WI38 (cell line): ENCODE data around the gene B4GAT1.

ENCODE experiments used
- H3K4me3 ChIP-seq: 2 replicates; pipeline ENCODE4 v1.5.1; 2011; ENCODE audit warnings: low read depth, mild to moderate bottlenecking, control low read depth, low read length
- TF ChIP-seq, protein P1 (sequence below): IDR thresholded peaks from 2 replicates; pipeline ENCODE4 v1.5.1; 2012; ENCODE audit warnings: low read depth, mild to moderate bottlenecking, control low read depth, low read length

Gene B4GAT1

DNA sequence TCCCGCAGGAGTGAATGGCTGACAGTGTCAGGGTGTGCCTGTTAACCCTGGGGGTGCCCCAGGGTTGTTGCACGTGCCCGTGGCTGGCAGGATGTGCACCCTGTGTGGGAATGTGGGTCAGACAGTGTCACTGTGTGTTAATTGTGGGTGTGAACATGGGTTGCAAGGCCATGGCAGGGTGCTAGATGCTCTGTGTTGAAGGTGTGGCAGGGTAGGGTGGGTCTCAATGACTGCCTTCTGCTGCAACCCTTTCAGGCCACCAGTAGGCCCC, 19.5 kb downstream of the B4GAT1 start:
- TF ChIP-seq, protein P1, sequence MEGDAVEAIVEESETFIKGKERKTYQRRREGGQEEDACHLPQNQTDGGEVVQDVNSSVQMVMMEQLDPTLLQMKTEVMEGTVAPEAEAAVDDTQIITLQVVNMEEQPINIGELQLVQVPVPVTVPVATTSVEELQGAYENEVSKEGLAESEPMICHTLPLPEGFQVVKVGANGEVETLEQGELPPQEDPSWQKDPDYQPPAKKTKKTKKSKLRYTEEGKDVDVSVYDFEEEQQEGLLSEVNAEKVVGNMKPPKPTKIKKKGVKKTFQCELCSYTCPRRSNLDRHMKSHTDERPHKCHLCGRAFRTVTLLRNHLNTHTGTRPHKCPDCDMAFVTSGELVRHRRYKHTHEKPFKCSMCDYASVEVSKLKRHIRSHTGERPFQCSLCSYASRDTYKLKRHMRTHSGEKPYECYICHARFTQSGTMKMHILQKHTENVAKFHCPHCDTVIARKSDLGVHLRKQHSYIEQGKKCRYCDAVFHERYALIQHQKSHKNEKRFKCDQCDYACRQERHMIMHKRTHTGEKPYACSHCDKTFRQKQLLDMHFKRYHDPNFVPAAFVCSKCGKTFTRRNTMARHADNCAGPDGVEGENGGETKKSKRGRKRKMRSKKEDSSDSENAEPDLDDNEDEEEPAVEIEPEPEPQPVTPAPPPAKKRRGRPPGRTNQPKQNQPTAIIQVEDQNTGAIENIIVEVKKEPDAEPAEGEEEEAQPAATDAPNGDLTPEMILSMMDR: no peak
- H3K4me3 ChIP-seq: no peak overlapping the region

DNA sequence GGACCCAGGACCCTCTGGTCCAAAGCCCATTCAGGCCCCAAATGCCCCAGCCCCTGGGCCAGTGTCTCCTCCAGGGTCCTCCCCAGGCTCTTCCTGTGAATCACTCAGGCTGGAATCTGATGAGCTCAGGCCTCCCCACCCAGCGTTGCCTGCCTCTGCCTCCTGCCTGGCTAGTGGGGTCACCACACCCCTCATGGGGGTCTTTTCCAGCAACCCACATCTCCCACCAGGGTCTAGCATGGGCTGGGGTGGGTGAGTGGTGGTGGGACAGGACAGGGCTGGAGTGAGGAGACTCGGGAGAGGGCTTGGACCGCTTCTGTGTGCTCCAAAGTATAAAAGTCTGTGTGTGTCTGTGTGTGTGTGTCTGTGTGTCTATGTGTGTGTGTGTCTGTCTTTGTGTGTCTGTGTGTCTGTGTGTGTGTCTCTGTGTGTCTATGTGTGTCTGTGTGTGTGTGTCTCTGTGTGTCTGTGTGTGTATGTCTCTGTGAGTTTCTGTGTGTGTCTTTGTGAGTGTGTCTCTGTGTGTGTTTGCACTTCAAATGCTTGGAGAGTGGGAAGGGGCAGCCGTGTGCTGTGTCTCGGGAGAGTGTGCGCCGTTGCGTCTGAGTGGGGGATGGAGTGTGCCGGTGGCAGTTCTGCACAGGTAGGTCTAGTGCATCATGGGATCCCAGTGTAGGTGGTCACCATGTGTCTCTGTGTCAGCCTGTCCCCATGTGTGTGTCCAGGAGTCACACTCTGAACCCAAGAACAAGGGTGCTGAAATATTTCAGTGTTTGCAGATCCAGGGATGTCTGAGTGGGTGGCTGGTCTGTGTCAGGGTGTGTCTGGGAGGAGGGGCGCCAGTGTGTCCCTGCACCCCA, 20.0 kb downstream of the B4GAT1 start:
- H3K4me3 ChIP-seq: no peak overlapping the region
- TF ChIP-seq, protein P1: 0 out of 2 replicates have a peak, but pooled peaks have one; percentile 9

DNA sequence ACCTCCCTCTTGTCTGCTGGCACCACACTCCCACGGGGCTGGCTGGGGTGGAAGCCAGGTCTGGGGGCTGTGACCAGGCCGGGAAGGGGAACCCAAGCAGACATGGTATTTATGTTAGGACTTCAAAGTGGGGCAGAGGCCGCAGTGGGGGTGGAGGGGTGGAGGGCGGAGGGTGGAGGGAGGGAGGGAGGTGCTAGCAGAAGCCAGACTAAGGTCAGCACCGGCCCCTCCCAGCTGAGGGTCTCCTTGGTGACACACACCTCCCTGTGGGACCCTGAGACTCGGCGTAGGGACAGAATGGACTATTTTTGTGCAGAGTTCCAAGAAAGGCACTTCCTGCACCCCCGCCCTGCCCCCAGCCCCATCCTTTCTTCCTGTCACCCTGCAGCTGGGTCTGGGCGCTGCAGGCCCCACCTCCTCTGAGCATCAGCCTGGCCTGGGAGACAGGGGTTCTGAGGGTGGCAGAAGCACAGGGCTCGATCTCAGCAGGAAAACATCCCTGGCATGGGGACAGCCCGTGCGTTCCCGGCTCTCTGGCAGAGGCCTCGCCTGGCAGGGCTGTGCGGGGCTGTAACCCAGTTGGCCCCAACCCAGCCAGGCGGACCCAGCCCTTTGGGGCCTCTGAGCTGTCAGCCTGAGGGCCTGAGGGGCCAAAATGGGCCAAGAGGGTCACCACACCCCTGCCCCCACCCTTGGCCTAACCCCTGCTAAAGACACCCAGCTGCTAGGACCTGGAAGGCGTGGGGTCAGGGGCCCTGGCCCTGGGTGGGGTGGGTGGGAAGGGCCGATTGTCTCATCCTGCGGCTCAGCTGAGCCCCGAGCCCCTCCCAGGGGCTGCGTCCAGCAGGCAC, 20.9 kb downstream of the B4GAT1 start:
- H3K4me3 ChIP-seq: no peak overlapping the region
- TF ChIP-seq, protein P1: no peak

DNA sequence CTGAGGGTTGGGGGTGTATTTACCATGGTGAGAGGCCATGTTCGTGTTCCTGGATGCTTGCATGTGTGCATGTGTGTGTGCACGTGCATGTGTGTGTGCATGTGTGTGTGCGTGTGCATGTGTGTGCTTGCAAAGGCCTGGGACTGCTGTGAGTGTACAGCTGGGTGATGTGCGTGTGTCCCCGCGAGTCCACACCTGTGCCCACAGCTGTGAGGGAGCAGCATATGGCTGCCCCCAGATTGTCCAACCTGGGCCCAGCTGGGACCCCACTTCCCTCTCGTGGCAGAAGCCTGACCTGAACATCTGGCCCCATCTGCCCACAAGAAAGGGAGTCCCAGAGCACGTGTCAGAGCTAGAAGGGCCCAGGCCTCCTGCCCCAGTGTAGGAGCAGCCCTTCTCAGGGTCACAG, 22.2 kb downstream of the B4GAT1 start:
- no peak overlapping the region for H3K4me3 ChIP-seq
- TF ChIP-seq, protein P1: no peak

DNA sequence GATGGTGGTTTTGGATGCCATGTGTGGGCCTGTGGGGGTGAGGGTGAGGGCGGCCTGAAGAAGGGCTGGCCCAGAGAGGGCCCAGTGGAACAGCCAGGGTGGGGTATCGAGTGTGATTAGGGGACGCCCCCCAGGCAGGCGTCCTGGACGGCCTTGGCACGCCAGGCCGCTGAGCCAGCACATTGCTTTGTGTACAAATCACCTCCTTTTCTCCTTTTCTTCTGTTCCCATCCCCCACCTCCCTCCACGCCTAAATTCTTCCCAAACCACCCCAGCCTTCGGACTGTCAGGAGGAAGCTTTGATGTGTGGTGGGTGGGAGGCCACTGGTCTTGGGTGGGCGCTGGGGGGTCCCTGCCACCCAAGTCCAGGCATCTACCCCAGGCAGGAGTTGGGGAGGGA, 22.8 kb downstream of the B4GAT1 start:
- TF ChIP-seq, protein P1: no peak
- H3K4me3 ChIP-seq: no peak overlapping the region

DNA sequence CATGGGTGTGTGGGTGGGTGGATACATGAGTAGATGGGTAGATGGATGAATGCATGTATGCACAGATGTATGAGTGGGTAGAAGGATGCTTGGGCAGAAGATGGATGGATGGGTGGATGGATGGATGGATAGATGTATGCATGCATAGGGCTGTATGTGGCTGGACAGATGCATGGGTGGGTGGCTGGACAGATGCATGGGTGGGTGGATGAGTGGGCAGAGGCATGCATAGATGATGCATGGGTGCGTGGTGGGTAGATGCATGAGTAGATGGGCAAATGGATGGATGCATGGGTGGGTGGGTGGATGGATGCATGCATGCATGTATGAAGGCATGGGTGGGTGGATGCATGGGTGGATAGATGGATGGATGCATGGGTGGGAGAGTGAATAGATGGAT, 23.7 kb downstream of the B4GAT1 start:
- TF ChIP-seq, protein P1: no peak
- H3K4me3 ChIP-seq: no peak overlapping the region
